ENCODE measurements around the gene MTFMT.

- TF ChIP-seq YY1 (IDR thresholded peaks at IDR 0.05; ENCODE audit: insufficient read depth, insufficient read length), result no peak
- no peak for TF ChIP-seq ZNF274 (IDR thresholded peaks at IDR 0.05; ENCODE audit: low read depth, low read length)
Measured at GRCh38 chr15:65067317-65067644, 37.8 kb upstream of the MTFMT start.

Measured in NT2/D1 (cell line).